AG09319 (cell line): Measurements from ENCODE around the gene KRTAP10-4.

ENCODE experiments used
- DNase-seq: peaks from one replicate; pipeline ENCODE4 v3.0.0-alpha.2; 2010; ENCODE audit warnings: low read depth; ENCODE audit errors: extremely low read depth
- TF ChIP-seq, protein P1 (sequence below): IDR thresholded peaks from 2 replicates; pipeline ENCODE4 v1.5.1; 2011; ENCODE audit warnings: low read depth, mild to moderate bottlenecking, inconsistent platforms, low read length, moderate library complexity

KRTAP10-4 gene

DNA sequence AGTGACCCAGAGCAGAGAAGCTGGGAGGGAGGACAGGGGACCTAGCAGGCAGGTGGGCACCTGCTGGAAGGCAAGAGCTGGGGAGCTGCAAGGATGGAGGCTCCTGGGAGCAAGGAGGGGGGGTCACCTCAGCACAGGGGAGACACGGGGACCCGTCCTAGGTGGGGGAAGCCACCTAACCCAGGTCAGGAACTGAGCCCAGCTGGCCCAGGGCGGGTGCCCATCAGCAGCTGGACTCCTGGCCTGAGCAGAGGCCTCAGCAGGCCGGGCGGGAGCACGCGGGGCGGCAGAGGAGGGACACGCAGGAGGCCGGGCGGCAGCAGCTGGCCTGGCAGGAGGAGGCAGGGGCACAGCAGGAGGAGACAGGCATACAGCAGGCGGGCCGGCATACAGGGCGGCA, 34.5 kb upstream of the KRTAP10-4 start:
- no peak for DNase-seq
- TF ChIP-seq, protein P1, sequence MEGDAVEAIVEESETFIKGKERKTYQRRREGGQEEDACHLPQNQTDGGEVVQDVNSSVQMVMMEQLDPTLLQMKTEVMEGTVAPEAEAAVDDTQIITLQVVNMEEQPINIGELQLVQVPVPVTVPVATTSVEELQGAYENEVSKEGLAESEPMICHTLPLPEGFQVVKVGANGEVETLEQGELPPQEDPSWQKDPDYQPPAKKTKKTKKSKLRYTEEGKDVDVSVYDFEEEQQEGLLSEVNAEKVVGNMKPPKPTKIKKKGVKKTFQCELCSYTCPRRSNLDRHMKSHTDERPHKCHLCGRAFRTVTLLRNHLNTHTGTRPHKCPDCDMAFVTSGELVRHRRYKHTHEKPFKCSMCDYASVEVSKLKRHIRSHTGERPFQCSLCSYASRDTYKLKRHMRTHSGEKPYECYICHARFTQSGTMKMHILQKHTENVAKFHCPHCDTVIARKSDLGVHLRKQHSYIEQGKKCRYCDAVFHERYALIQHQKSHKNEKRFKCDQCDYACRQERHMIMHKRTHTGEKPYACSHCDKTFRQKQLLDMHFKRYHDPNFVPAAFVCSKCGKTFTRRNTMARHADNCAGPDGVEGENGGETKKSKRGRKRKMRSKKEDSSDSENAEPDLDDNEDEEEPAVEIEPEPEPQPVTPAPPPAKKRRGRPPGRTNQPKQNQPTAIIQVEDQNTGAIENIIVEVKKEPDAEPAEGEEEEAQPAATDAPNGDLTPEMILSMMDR = no peak

DNA sequence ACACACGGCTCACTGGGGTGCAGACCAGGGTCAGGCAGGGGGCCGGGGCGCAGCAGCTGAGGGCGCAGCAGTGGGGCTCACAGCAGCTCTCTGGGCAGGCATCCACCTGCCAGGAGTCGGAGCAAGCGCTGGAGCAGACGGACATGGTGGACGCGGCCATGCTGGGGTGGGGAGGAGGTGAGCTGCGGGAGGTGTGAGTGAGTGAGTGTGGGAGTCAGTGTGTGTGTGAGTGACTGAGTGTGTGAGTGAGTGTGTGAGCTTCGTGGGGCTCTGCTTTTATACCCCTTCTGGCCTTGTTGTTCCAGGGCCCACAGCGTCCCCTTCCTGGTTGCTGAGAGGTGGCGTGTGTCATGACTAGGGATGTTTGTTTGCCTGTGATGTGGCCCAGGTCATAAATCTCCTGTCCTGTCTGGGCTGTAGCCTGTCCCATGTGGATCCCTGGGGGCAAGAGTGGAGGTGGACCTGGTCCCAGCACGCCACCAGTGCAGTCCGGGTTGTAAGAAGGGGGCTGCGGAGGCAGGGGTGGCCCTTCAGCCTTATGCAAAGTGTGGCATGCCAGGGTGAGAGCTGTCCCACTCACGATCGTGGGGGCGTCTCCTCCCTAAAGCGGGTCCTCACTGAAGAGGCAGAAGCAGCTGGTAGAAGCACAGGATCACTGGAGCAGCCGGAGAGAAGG, 33.4 kb upstream of the KRTAP10-4 start, which contains the start of gene KRTAP10-1:
Gene KRTAP10-1, minus strand, starts transcription at position 205 of the 676 bp plus-strand sequence. Its CDS starts 45 bp downstream, at position 160.
- TF ChIP-seq, protein P1 = no peak
- DNase-seq = no peak

DNA sequence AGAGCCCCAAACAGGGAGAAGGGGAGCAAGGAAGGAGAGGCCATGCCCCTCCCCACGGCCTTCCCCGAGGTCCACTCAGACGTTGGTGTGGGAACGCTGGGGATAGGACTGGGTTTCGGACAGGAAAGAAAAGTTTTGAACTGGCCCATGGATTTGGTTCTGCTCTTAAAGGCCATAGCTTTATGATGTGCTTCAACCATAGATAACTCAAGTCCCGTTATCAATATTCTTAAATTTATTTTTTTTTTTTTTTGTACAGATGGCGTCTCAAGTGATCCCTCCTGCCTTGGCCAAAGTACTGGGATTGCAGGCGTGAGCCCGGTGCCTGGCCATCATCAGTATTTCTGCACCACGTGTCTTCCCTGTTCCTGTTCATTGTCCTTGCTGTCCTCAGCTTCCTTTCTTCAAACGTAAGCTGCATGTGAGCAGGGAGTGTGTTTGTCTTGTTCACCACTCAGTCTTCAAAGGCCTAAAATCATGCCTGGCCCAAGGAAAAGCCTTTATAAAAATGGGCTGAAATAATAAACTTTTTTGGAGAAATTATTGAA, 32.7 kb upstream of the KRTAP10-4 start:
- TF ChIP-seq, protein P1 = no peak
- no peak for DNase-seq

DNA sequence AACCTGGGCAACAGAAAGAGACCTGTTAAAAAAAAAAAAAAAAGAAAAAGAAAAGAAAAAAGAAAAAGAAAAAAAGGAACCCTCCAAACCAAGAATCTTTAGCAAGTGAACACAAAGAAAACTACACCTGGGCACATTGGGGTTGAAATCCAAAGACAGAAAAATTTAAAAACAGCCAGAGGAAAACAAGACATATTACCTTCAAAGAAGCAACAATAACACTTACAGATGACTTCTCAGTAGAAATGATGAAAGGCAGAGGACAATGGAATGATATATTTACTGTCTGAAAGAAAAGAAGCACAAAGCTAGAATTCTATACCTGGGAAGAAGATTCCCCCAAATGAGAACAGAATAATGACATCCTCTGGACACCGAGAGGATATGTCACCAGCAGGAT, 30.8 kb upstream of the KRTAP10-4 start:
- no peak for DNase-seq
- TF ChIP-seq, protein P1 = no peak

DNA sequence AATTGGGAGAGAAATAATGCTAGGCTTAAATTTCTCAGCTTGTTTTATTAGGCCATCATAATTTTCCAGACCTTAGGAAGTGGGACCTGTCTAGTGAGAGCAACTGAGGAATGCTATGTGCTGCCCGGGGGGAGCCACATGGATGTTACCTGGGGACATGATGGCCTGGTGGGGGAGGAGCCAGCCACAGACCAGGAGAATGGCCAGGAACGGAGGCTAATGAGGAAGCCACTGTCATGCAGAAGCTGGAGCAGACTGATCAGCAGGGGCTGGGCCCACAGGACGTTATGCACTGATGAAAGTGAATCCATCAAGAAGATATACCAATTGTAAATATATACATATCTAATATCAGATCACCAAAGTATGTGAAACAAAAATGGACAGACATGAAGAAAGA, 29.0 kb upstream of the KRTAP10-4 start:
- no peak for DNase-seq
- TF ChIP-seq, protein P1 = no peak

DNA sequence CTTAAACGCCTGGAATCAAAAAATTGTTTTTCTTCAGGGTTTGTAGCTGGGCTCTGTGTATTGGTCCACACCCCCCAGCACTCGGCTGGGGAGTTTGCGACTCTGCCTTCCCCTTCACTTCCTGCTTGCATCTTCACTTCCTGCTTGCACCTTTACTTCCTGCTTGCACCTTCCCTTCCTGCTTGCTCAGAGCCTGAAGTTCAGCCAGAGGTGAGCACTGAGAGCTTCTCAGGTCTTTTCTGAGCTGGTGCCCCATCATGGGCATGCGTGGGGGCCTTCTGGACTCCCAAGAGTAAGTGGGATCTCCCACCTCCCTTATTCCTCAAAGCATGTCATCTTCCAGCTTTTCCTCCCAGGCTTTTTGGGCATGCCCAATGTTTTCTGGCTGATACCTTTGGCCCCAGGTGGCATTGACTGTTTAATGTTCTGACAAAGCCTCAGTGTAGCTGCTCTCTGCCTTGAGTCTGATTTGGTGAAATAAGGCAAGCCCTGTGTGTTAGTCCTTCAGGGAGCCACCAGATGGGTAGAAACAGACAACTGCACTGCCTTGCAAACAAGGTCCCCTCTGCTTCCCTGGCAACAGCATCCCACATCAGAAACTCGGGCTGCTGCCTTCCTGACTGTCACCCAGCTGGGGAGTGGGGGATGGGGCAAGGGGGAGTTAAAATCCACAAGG, 25.7 kb upstream of the KRTAP10-4 start:
- DNase-seq = no peak
- TF ChIP-seq, protein P1 = no peak

DNA sequence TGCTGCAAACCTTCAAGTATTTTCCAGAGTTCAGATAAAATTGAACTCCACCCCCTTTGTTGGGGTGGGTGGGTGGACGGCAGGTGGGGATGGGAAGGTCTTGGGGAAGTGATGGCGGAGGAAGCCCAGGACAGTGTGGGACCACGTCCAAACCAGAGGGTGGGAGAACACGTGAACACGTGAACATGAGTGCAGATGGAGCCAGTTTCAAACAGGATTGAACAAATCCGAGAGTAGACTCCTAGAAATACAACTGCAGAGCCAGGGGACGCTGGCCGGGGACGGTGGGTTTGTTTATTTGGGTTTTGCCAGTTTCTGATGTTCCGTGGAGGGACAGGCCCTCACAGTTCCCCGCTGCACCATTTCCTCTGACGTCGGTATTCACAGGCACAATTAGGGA, 25.1 kb upstream of the KRTAP10-4 start:
- TF ChIP-seq, protein P1 = no peak
- no peak for DNase-seq
